Uterus (tissue), 4 donors: Measurements from ENCODE around the gene HOXC4. TPM values are rescaled to one million over a fixed set of nuclear protein-coding genes. Genes with fewer than 3 reads are reported as not detected.

Experiments
- DNase-seq, 2 donors: peaks; one replicate each; pipeline ENCODE4 v3.0.0-alpha.2; 2019 to 2020
- H3K27ac ChIP-seq, 2 donors: fragments of 200-600 bp; sonication (generic); 1 replicate in 1 of 2; 2 replicates in 1 of 2; pipeline ENCODE4 v1.5.1; 2016 to 2018
- H3K27me3 ChIP-seq, 2 donors: fragments of 200-600 bp; sonication (generic); one replicate each; pipeline ENCODE4 v1.5.1; 2018 to 2019; ENCODE audit warnings: control low read depth in 1 of 2
- H3K36me3 ChIP-seq, 2 donors: fragments of 200-600 bp; sonication (generic); one replicate each; pipeline ENCODE4 v1.5.1; 2019; ENCODE audit warnings: control low read depth in 1 of 2
- H3K4me1 ChIP-seq, 2 donors: fragments of 200-600 bp; sonication (generic); one replicate each; pipeline ENCODE4 v1.5.1; 2018 to 2019; ENCODE audit warnings: control low read depth in 1 of 2
- H3K4me3 ChIP-seq, 2 donors: fragments of 200-600 bp; sonication (generic); 1 replicate in 1 of 2; 2 replicates in 1 of 2; pipeline ENCODE4 v1.5.1; 2018 to 2019; ENCODE audit warnings: mild to moderate bottlenecking in 1 of 2
- H3K9me3 ChIP-seq, 2 donors: fragments of 200-600 bp; sonication (generic); one replicate each; pipeline ENCODE4 v1.5.1; 2019; ENCODE audit warnings: control low read depth in 1 of 2
- POLR2A ChIP-seq, 2 donors: fragments of 450-650 bp; IDR thresholded peaks; one replicate each; pipeline ENCODE4 v1.6.1; 2016; ENCODE audit warnings: antibody characterized with exemption in 2 of 2, mild to moderate bottlenecking in 1 of 2, moderate library complexity in 1 of 2
- intact Hi-C: fragments of 100-400 bp; cut with DNase I; formaldehyde crosslinking; loops from one replicate; pipeline ENCODE4 v1.15.1; 2023; ENCODE audit warnings: low total_unique reads
- total RNA-seq, 4 donors: library from RNA; depleted of rRNA in 3 of 4; stranded (reverse); fragments of >200 nt in 3 of 4; gene quantifications; one replicate each; pipeline versions ENCODE4 v1.1.0 to v1.2.4, GENCODE V29; 2014 to 2023
- TF ChIP-seq, protein P1 (sequence below), 4 experiments: fragments of 200-600 bp in 2 of 4; fragments of 450-650 bp in 2 of 4; sonication (generic) in 2 of 4; IDR thresholded peaks; one replicate each; pipeline ENCODE4 v1.5.1; 2016 to 2019; ENCODE audit warnings: antibody characterized with exemption in 4 of 4, mild to moderate bottlenecking in 2 of 4, moderate library complexity in 1 of 4
- donor health status: DM: yes; HTN: yes; CAD: no.

HOXC4 gene
- total RNA-seq, 4 donors from 2014 or later = 0.83 to 28.6 (median 1.2) TPM; not detected in 1

DNA sequence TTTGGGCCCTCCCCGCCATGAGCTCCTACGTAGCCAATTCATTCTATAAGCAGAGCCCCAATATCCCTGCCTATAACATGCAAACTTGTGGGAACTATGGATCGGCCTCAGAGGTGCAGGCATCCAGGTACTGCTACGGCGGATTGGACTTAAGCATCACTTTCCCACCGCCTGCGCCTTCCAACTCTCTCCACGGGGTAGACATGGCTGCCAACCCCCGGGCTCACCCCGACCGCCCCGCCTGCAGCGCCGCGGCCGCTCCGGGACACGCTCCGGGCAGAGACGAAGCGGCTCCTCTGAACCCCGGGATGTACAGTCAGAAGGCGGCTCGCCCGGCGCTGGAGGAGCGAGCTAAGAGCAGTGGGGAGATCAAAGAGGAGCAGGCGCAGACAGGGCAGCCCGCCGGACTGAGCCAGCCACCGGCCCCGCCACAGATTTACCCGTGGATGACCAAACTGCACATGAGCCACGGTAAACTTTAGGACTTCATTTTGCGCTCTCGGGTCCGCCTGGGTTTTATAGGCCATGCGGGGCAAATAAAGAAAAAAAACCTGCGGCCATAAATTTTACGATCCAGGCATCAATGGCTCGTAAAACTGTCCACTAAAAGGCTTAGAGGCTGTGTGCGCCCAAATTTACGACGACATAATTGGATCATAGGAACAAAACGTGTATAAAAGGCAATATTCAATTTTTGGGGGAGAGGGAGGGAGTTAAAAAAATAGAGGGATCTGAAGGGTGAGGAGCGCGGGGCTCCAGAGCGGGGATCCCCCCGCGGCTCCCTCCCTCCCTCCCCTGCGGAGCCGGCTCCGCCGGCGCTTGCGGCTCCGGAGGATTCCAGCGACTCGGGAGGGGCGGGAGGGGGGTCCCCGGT is 20.3 kb upstream of the HOXC4 start:
- H3K36me3 ChIP-seq = no peaks in the 10 kb centered on the region
- H3K4me3 ChIP-seq = peak overlapping the region; percentile 4 to 39
- H3K9me3 ChIP-seq = no peaks in the 10 kb centered on the region
- TF ChIP-seq, protein P1, sequence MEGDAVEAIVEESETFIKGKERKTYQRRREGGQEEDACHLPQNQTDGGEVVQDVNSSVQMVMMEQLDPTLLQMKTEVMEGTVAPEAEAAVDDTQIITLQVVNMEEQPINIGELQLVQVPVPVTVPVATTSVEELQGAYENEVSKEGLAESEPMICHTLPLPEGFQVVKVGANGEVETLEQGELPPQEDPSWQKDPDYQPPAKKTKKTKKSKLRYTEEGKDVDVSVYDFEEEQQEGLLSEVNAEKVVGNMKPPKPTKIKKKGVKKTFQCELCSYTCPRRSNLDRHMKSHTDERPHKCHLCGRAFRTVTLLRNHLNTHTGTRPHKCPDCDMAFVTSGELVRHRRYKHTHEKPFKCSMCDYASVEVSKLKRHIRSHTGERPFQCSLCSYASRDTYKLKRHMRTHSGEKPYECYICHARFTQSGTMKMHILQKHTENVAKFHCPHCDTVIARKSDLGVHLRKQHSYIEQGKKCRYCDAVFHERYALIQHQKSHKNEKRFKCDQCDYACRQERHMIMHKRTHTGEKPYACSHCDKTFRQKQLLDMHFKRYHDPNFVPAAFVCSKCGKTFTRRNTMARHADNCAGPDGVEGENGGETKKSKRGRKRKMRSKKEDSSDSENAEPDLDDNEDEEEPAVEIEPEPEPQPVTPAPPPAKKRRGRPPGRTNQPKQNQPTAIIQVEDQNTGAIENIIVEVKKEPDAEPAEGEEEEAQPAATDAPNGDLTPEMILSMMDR (IDR thresholded peaks at IDR 0.05) = no peak
- TF ChIP-seq POLR2A (IDR thresholded peaks at IDR 0.05) = no peak
- DNase-seq = peak in 1 of 2 donors; percentile 58
- no peaks in the 10 kb centered on the region for H3K27me3 ChIP-seq
- intact Hi-C loops = no loop called here
- no peaks in the 10 kb centered on the region for H3K4me1 ChIP-seq
- H3K27ac ChIP-seq = no peak overlapping the region

DNA sequence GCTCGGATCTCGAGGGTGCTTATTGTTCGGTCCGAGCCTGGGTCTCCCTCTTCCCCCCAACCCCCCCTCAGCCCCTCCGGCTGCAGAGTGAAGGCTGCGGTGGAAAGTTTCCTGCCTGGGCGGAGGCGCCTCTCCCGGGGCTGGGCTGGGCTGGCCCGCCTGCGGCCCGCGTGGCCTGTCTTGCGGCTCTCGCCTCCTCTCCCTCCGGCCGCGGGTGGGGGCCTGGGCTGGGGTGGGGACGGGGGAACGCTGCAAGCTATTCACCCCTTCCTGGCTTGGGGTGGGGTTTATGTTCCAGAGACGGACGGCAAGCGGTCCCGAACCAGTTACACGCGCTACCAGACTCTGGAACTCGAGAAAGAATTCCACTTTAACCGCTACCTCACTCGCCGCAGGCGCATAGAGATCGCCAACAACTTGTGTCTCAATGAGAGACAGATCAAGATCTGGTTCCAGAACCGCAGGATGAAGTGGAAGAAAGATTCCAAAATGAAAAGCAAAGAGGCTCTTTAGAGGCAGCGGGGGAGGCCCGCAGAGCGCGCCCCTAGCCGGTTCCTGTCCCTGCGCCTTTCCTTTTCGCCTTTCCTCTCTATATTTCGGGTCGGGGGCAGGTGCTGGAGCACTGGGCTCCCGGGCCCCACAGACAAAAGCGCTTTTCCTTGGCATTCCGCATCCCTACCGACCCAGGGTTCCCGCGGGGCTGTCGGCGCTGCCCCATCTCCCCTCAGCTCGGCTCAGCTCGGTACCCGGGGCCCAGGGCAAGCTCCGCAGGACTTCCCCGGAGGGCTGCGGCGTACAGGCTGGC is 19.5 kb upstream of the HOXC4 start:
- Histone ChIP-seq H3K27me3 (no peaks in the 10 kb centered on the region), H3K4me3 (peak overlapping the region; percentile 4 to 39), H3K4me1 (no peaks in the 10 kb centered on the region), H3K9me3 (no peaks in the 10 kb centered on the region), H3K27ac (no peak overlapping the region), H3K36me3 (no peaks in the 10 kb centered on the region)
- intact Hi-C loops = loop anchor here (2.0 kb wide), 1 partner anchor 157 kb away; no protein-coding TSS in a partner anchor
- TF ChIP-seq, protein P1 (IDR thresholded peaks at IDR 0.05) = no peak
- no peak for TF ChIP-seq POLR2A (IDR thresholded peaks at IDR 0.05)
- no peak for DNase-seq

DNA sequence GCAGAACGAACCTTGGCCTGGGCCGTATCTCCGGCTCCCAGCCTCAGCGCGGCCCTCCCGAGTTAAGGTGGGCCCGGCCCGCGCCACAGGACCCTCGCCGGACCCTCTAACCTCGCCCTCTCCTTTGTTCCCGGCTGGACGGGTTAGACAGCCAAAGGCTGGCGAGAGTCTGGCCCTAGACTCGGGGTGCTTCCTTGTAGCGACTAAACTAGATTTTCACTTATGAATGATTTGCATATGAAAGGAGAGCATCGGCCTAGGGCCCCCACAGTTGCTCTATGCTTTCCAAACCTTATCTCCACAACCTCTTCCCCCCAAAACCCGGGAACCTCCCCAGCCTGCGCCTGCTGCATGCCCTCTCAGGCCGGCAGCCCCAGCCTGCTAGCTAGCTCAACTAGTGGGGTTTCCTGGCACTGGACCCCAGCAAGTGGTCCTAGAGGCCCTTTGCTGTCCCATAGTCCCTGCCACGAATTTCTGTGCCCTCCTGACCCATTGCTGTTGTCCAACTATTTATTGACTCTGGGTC is 18.8 kb upstream of the HOXC4 start:
- H3K27me3 ChIP-seq = no peaks in the 10 kb centered on the region
- no peaks in the 10 kb centered on the region for H3K36me3 ChIP-seq
- H3K4me1 ChIP-seq = no peaks in the 10 kb centered on the region
- TF ChIP-seq, protein P1 (IDR thresholded peaks at IDR 0.05) = no peak
- no peak for TF ChIP-seq POLR2A (IDR thresholded peaks at IDR 0.05)
- H3K9me3 ChIP-seq = no peaks in the 10 kb centered on the region
- DNase-seq = no peak
- no peak overlapping the region for H3K27ac ChIP-seq
- no peak overlapping the region for H3K4me3 ChIP-seq
- intact Hi-C loops = loop anchor here (2.0 kb wide), 1 partner anchor 156 kb away; no protein-coding TSS in a partner anchor

DNA sequence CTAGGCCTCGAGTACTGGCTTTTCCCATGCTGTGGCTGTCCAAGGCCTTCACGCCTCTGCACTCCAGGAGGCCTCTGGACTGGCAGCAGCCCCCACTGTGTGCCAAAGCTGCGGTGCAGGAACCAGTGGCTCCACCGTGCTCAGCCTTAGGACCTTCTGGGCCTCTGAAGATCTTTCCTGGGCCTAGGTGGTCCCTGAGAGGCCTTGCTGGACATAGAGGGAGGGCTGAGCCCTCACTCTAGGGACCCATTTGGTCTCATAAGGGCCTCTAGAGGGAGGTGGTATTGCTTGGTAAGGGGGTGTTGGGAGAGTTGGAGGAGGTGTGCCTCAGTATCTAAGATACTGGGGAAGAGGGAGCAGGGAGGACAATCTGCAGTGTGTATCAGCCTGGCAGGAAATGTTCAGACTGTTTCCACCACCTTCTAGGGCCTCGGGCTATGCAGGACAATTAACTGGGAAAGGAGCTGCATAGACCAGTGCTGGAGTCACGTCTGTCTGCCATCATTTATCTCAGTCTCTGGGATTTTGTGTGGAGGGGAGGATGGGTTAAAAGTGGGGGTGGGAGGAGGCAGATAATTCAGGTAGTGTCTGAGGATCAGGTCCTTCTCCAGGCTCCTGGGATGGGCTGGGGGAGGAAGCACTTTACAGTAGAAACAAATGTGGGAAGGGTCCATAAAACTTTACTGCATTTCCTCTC is 17.9 kb upstream of the HOXC4 start:
- TF ChIP-seq, protein P1 (IDR thresholded peaks at IDR 0.05) = no peak
- TF ChIP-seq POLR2A (IDR thresholded peaks at IDR 0.05) = no peak
- peaks cover 0 to under 1% of the 10 kb centered on the region in 2 donors for H3K27me3 ChIP-seq
- no peaks in the 10 kb centered on the region for H3K9me3 ChIP-seq
- no peak overlapping the region for H3K4me3 ChIP-seq
- H3K27ac ChIP-seq = no peak overlapping the region
- intact Hi-C loops = loop anchor here (2.0 kb wide), 1 partner anchor 155 kb away; no protein-coding TSS in a partner anchor
- DNase-seq = no peak
- H3K36me3 ChIP-seq = no peaks in the 10 kb centered on the region
- no peaks in the 10 kb centered on the region for H3K4me1 ChIP-seq
